ENCODE data around the gene S100A16. TPM values are rescaled to one million over a fixed set of nuclear protein-coding genes. Genes with fewer than 3 reads are reported as not detected.
"Not testable (repeated sequence)": the region's sequence is repeated elsewhere in the genome, so short reads cannot be mapped to it uniquely, and the experiment has no call there.

S100A16 gene
- total RNA-seq, 4 donors from 2014 or later: 33.2 to 67.9 (median 48.2) TPM

- intact Hi-C loops (cut with DNase I): no loop called here
- Histone ChIP-seq H3K27ac (replicated peaks in 1 of 4) (no peak overlapping the region), H3K4me3 (no peak overlapping the region), H3K4me1 (peaks cover 45 to 71% (median 48%) of the 10 kb centered on the region in 4 donors), H3K27me3 (no peaks in the 10 kb centered on the region), H3K36me3 (peaks cover 77 to 100% (median 88%) of the 10 kb centered on the region in 4 donors), H3K9me3 (no peaks in the 10 kb centered on the region)
- 64% methylated on average over 6 of the region's 6 CpGs for WGBS
- DNase-seq (ENCODE audit: extremely low spot score): no peak
- TF ChIP-seq EP300 (IDR thresholded peaks at IDR 0.05) (no peak), POLR2AphosphoS5 (IDR thresholded peaks at IDR 0.05) (no peak), CTCF (IDR thresholded peaks at IDR 0.05) (no peak)
Observed at GRCh38 chr1:153640861-153641260, 27.9 kb upstream of the S100A16 start.

- Histone ChIP-seq H3K4me1 (peaks cover 51 to 77% (median 55%) of the 10 kb centered on the region in 4 donors), H3K36me3 (peaks cover 70 to 97% (median 83%) of the 10 kb centered on the region in 4 donors)
- DNase-seq (ENCODE audit: extremely low spot score); H3K27ac ChIP-seq (replicated peaks in 1 of 4); intact Hi-C loops (cut with DNase I); H3K9me3 ChIP-seq; H3K27me3 ChIP-seq; H3K4me3 ChIP-seq: not testable (repeated sequence)
- WGBS: 96% methylated on average over 5 of the region's 5 CpGs
Observed at GRCh38 chr1:153640213-153640612, 27.3 kb upstream of the S100A16 start.

GRCh38 chr1:153639280-153639679, 26.3 kb upstream of the S100A16 start:
- H3K27me3 ChIP-seq: no peaks in the 10 kb centered on the region
- H3K4me3 ChIP-seq: no peak overlapping the region
- no peak for DNase-seq (ENCODE audit: extremely low spot score)
- WGBS: 60% methylated on average over 3 of the region's 3 CpGs
- H3K36me3 ChIP-seq: peaks cover 65 to 88% (median 75%) of the 10 kb centered on the region in 4 donors
- H3K4me1 ChIP-seq: peaks cover 47 to 77% (median 58%) of the 10 kb centered on the region in 4 donors
- H3K9me3 ChIP-seq: no peaks in the 10 kb centered on the region
- no peak for TF ChIP-seq POLR2AphosphoS5 (IDR thresholded peaks at IDR 0.05)
- TF ChIP-seq CTCF (IDR thresholded peaks at IDR 0.05): no peak
- no peak for TF ChIP-seq POLR2A (IDR thresholded peaks at IDR 0.05; ENCODE audit: low read depth)
- no peak for TF ChIP-seq EP300 (IDR thresholded peaks at IDR 0.05)
- intact Hi-C loops (cut with DNase I): no loop called here
- no peak overlapping the region for H3K27ac ChIP-seq (replicated peaks in 1 of 4)

GRCh38 chr1:153638261-153638660, 25.3 kb upstream of the S100A16 start:
- no peak for DNase-seq (ENCODE audit: extremely low spot score)
- H3K27ac ChIP-seq (replicated peaks in 1 of 4): no peak overlapping the region
- intact Hi-C loops (cut with DNase I): no loop called here
- H3K4me3 ChIP-seq: no peak overlapping the region
- H3K9me3 ChIP-seq: no peaks in the 10 kb centered on the region
- WGBS: 82% methylated on average over 6 of the region's 6 CpGs
- peaks cover 0 to 4% (median 0%) of the 10 kb centered on the region in 4 donors for H3K27me3 ChIP-seq
- H3K36me3 ChIP-seq: peaks cover 59 to 78% (median 70%) of the 10 kb centered on the region in 4 donors
- peaks cover 51 to 71% (median 55%) of the 10 kb centered on the region in 4 donors for H3K4me1 ChIP-seq
- TF ChIP-seq POLR2AphosphoS5 (IDR thresholded peaks at IDR 0.05): no peak
- TF ChIP-seq EP300 (IDR thresholded peaks at IDR 0.05): no peak
- TF ChIP-seq POLR2A (IDR thresholded peaks at IDR 0.05; ENCODE audit: low read depth): no peak
- no peak for TF ChIP-seq CTCF (IDR thresholded peaks at IDR 0.05)

- intact Hi-C loops (cut with DNase I): no loop called here
Observed at GRCh38 chr1:153636312-153636711, 23.4 kb upstream of the S100A16 start.

More at GRCh38 chr1:153636312-153636711, 23.4 kb upstream of the S100A16 start:
- Histone ChIP-seq H3K27me3 (peaks cover 0 to 4% (median 0%) of the 10 kb centered on the region in 4 donors), H3K9me3 (no peaks in the 10 kb centered on the region), H3K4me1 (peaks cover 57 to 65% (median 60%) of the 10 kb centered on the region in 4 donors), H3K36me3 (peaks cover 46 to 58% (median 52%) of the 10 kb centered on the region in 4 donors), H3K4me3 (no peak overlapping the region), H3K27ac (replicated peaks in 1 of 4) (peak overlapping the region in 2 of 4 donors; percentile 48 to 98)
- no peak for DNase-seq (ENCODE audit: extremely low spot score)
- 91% methylated on average over 9 of the region's 9 CpGs for WGBS
- no peak for TF ChIP-seq POLR2AphosphoS5 (IDR thresholded peaks at IDR 0.05)
- TF ChIP-seq CTCF (IDR thresholded peaks at IDR 0.05): no peak
- no peak for TF ChIP-seq EP300 (IDR thresholded peaks at IDR 0.05)
- TF ChIP-seq POLR2A (IDR thresholded peaks at IDR 0.05; ENCODE audit: low read depth): no peak
